ENCODE measurements around the gene KCNMA1.

Gene KCNMA1

DNA sequence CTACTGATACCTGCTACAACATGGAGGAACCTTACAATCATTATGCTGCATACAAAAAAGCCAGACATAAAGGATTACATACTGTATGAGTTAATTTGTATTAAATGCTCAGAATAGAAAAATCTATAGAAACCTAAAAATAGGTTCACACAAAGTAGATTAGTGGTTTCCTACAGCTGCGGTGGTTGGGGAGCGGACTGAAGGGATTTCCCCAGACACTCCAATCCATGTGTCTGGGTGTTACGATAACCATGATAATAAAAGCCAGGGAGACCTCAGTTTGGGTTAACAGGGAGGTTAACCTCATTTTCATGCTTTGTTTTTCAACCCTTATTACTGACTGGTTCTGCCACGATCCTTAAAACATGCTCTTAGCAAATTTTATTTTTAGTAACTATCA, 355.9 kb downstream of the KCNMA1 start:
- DNase-seq (ENCODE audit: low read depth) = no peak
- H3K4me3 ChIP-seq (ENCODE audit: low read depth, low read length) = no peak overlapping the region
- TF ChIP-seq, protein P1, sequence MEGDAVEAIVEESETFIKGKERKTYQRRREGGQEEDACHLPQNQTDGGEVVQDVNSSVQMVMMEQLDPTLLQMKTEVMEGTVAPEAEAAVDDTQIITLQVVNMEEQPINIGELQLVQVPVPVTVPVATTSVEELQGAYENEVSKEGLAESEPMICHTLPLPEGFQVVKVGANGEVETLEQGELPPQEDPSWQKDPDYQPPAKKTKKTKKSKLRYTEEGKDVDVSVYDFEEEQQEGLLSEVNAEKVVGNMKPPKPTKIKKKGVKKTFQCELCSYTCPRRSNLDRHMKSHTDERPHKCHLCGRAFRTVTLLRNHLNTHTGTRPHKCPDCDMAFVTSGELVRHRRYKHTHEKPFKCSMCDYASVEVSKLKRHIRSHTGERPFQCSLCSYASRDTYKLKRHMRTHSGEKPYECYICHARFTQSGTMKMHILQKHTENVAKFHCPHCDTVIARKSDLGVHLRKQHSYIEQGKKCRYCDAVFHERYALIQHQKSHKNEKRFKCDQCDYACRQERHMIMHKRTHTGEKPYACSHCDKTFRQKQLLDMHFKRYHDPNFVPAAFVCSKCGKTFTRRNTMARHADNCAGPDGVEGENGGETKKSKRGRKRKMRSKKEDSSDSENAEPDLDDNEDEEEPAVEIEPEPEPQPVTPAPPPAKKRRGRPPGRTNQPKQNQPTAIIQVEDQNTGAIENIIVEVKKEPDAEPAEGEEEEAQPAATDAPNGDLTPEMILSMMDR (IDR thresholded peaks at IDR 0.05; ENCODE audit: control insufficient read depth, extremely low read depth, insufficient read depth) = no peak

DNA sequence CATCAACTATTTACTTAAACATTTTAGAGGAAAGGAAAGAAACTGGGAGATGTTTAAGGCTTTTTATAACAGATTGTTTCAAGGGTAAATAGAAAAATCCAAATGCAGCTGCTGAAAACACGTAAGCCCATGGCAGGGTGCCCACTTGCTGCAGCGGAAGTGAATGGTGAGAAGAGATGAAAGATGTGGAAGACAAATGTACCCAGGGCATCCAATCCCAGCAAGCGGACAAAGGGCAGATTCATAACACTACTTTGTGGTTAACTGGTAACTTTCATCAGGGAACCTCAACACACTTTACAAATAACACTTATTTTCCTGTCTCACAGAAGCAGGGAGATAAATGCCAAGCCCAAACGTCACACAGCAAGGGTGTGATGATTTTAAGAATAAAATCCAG, 358.4 kb downstream of the KCNMA1 start:
- TF ChIP-seq, protein P1 (IDR thresholded peaks at IDR 0.05; ENCODE audit: control insufficient read depth, extremely low read depth, insufficient read depth) = no peak
- DNase-seq (ENCODE audit: low read depth) = no peak
- no peak overlapping the region for H3K4me3 ChIP-seq (ENCODE audit: low read depth, low read length)

DNA sequence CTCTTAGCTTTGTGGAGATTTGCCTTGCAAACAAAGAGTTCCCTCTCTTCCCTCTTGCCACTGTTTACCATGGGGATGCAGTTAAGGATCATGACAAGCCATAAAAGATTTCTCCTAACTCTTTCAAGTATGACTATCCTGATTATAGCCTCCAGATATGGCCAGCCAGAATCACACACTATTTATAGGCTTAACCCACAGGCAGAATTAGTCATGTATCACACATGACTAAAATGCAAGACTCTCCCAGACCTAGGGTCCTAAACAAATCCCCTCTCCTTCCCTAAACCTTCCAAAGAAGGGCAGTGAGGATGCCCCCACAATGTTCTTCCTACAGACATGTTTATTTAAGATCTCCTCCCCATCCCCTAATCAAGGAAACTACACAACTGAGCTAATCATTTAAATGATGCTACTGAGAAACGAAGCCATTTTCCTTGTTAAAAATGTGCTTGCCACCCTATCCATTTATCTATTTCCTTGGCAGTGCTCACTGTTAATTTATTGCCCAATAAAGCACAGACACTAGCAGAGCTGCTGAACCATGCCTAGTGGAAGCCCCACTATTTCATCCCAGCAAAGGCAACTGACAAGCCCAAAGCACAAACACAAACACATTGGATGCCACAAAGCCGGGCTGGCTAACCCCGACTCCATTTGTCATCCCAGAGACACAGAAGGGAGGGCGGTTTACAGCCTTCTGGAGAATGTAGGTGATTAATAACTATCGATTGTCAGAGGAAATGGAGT, 363.4 kb downstream of the KCNMA1 start:
- peak; percentile 75 for DNase-seq (ENCODE audit: low read depth)
- TF ChIP-seq, protein P1 (IDR thresholded peaks at IDR 0.05; ENCODE audit: control insufficient read depth, extremely low read depth, insufficient read depth) = no peak
- no peak overlapping the region for H3K4me3 ChIP-seq (ENCODE audit: low read depth, low read length)

DNA sequence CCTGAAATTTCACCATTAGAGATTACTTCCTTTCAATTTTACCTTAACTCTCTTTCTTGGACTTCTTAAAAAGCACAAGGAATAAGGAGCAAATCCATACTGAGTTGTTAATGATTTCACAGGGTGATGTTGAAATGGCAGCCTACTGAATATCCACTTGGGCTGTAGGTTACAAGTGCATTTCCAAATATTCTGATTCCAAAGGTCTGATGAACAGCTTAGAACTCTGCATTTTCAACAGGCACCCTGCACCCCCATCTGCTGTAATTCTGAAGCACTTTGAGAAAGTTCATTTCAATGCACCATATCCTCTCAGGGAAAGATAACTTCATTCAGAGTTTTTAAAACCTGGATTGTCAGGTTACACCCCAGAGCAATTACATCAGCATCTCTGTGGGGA, 368.4 kb downstream of the KCNMA1 start:
- no peak overlapping the region for H3K4me3 ChIP-seq (ENCODE audit: low read depth, low read length)
- TF ChIP-seq, protein P1 (IDR thresholded peaks at IDR 0.05; ENCODE audit: control insufficient read depth, extremely low read depth, insufficient read depth) = no peak
- DNase-seq (ENCODE audit: low read depth) = no peak

DNA sequence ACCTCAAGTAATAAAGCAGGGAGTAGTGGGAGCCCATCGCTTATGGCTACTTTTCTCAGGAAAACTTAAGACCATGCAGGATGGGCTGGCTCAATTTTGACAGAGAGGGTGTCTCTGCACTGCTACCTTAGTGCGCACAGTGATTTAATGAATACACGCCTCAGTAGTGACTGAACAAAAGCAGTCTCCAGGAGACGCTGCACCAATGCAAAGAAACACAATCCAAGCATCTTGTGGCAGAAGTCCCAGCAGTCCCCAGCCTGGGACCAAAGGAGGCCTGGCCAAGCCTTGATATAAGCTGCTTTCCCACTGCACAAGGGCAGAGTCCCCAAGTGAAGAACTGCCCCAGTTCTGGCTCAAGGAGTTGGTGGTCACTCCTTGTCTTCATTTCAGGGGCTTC, 368.9 kb downstream of the KCNMA1 start:
- no peak overlapping the region for H3K4me3 ChIP-seq (ENCODE audit: low read depth, low read length)
- DNase-seq (ENCODE audit: low read depth) = no peak
- TF ChIP-seq, protein P1 (IDR thresholded peaks at IDR 0.05; ENCODE audit: control insufficient read depth, extremely low read depth, insufficient read depth) = no peak

DNA sequence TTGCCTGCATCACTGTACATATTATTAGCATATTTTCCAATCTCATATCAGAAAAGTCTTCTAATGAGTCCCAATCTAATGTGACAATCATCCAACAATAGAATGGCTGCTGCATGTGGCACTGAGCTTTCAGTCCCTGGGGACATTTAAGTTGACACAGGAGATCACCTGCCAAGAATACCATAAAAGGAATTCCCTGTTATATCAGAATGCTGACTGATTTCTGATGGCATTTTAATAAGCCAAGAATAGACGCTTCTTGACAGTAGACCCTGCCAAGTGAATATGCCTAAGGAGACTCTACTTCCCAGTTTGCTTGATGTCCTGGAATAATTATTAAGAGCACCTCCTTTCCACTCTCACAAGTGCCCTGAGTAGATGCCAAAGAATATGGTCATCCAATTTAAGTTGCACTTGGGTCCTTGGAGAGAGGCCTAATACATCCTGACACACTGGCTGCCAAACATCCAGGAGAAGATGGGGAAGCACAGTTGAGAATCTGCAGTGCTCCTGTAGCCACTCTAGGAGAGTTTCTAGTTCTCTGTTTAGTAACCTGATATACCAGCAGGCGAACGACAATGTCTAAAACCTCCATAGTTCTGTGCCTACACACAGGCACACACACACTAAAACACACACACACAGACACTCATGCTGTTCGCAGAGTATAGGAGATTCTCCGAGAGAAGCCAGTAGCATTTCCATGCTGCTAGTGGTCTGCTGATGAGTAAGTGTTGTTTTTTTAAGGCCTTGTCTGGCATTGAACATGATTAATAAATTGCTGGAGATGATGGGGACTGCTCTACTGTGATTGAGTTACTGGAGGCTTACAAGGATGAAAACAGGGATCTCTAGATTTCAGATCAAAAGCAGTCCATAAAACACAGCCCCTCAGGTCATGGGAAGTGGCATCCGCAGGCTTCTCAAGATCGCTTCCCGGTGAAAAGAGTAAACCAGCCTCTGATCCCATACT, 369.6 kb downstream of the KCNMA1 start:
- no peak overlapping the region for H3K4me3 ChIP-seq (ENCODE audit: low read depth, low read length)
- DNase-seq (ENCODE audit: low read depth) = peak; percentile 96
- TF ChIP-seq, protein P1 (IDR thresholded peaks at IDR 0.05; ENCODE audit: control insufficient read depth, extremely low read depth, insufficient read depth) = no peak

Data from LNCaP clone FGC (cell line).